H1 (cell line): ENCODE results near the gene MAPK14. TPM values are rescaled to one million over a fixed set of nuclear protein-coding genes. Genes with fewer than 3 reads are reported as not detected.

Source experiments
- PHF8 ChIP-seq: fragments of 200-600 bp; sonication (generic); conservative IDR thresholded peaks from 2 replicates; pipeline ENCODE4 v1.7.1; 2012; ENCODE audit warnings: low read depth, mild to moderate bottlenecking, inconsistent platforms, low read length, moderate library complexity
- polyA plus RNA-seq, 7 experiments: library from polyadenylated mRNA; depleted of rRNA in 3 of 7; stranded (reverse) in 5 of 7; unstranded in 2 of 7; fragments of >200 nt in 5 of 7; fragments of 200-250 nt in 2 of 7; gene quantifications; 1 replicate in 5 of 7; 2 replicates in 1 of 7; 4 replicates in 1 of 7; pipeline versions ENCODE4 v1.2.1 to v1.2.3, GENCODE V29; 2011 to 2013; ENCODE audit warnings: missing spikeins in 2 of 7, mixed read lengths in 2 of 7
- total RNA-seq: library from RNA; stranded (reverse); fragmentation: NEBNext Ultra II Directional; extraction: Animal tissue kit (Norgen Biotek cat#: 25700); gene quantifications from 2 replicates; pipeline ENCODE4 v1.2.1, GENCODE V29; 2021

Gene MAPK14
- total and polyA plus RNA-seq, 2 of the 8 experiments (the other 6 are each of a cell fraction or from before 2014, with no cell fraction given) = 18.1 to 39.3 TPM

DNA sequence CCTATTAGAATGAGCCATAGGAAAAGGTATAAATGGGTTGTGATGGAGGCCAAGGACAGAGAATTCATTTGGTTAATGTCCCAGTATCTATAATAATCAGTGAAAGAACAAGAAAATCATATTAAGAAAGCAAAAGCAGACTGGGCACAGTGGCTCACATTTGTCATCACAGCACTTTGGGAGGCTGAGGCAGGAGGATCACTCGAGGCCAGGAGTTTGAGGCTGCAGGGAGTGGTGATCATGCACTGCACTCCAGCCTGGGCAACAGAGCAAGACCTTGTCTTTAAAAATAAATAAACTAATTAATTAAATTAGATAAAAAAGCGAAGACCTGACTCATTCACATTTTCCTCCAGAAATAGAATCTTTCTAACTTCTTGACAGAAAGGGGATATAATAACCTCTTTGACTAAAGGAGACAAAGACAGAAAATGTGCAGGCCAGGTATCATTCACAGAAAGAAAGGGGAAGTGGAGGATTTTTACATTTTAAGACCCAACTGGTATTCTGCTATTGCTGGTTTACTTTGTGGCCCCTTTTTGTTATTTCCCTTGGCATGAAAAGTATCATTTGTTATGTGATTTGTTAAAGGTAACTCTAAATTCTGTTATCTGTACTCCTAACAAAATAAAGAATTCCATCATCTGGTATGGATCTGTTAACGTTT is 70.8 kb downstream of the MAPK14 start (continued):
- no peak for TF ChIP-seq PHF8
